Hair follicle dermal papilla cell (primary cell): ENCODE results near the gene SLC15A5. TPM values are rescaled to one million over a fixed set of nuclear protein-coding genes. Genes with fewer than 3 reads are reported as not detected.

Experiments
- total RNA-seq: library from RNA; depleted of rRNA; stranded (reverse); fragments of >200 nt; gene quantifications from 2 replicates; pipeline ENCODE4 v1.2.3, GENCODE V29; 2012

SLC15A5 gene
- total RNA-seq, result not detected in 2 replicates

GRCh38 chr12:16277585-16277984, at the start of gene SLC15A5:
Gene SLC15A5, minus strand, starts transcription at chr12:16277685. Its CDS starts 0 bp downstream, at chr12:16277685.

Other genes starting within 250 kb of the SLC15A5 start
- gene MGST1, start 70.0 kb upstream of the SLC15A5 start, total RNA-seq, result 58.5 and 60.0 TPM in 2 replicates